HG03575 (cell line): ENCODE measurements around the gene GCKR.
"Not testable (repeated sequence)": the region's sequence is repeated elsewhere in the genome, so short reads cannot be mapped to it uniquely, and the experiment has no call there.

Experiments used
- ATAC-seq: cut with Tn5 transposase; IDR thresholded peaks from one replicate; pipeline ENCODE4 v1.9.1; 2021; ENCODE audit not compliant: unreplicated experiment, insufficient number of reproducible peaks, low FRiP score; ENCODE audit errors: extremely low read depth

Gene GCKR

DNA sequence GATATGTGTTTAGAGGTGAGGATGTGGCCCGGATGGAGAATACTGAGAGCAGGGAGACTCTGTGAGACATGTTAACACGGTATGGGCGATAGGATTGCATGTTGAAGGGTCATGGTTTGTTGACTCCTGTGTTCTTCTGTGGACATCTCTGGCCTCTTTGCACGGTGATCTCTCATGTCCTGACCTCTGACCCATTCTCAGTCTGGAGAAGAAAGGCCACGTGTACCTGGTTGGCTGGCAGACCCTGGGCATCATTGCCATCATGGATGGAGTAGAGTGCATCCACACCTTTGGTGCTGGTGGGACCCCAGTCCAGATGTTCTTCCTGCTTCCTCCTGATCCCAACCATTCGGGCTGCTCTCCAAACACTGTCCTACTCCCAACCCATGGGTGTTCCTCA, 9.9 kb downstream of the GCKR start:
- ATAC-seq: no peak

DNA sequence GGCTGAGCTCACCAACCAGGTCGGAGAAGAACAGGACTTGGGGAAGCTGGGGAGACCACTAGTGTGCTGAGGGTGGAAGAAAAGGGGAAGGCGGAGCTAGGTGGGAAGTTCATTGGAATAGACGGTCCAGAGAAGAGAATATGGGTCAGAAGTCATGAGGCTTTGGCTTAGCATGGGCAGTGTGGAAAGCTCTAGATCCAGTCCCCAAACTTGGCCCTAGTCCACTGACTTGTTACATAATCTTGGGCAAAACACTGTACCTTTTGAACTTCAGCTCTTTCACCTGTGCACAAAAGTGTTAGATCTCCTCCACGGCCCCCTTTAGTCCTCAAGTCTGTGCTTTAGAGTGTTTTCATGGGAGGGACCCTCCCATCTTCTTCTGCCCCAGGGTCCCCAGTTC, 10.7 kb downstream of the GCKR start:
- ATAC-seq: no peak

DNA sequence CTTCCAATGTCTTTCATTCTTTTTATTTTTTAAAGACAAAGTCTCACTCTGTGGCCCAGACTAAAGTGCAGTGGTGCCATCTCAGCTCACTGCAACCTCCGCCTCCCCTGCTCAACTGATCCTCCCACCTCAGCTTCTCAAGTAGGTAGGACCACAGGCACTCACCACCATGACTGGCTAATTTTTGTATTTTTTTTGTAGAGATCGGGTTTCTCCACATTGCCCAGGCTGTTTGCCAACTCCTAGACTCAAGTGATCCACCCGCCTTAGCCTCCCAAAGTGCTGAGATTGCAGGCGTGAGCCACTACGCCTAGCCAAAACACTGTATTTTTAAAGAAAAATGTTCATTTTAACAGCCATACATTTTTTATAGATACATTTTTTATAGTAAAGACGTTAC, 12.7 kb downstream of the GCKR start:
- ATAC-seq: no peak

DNA sequence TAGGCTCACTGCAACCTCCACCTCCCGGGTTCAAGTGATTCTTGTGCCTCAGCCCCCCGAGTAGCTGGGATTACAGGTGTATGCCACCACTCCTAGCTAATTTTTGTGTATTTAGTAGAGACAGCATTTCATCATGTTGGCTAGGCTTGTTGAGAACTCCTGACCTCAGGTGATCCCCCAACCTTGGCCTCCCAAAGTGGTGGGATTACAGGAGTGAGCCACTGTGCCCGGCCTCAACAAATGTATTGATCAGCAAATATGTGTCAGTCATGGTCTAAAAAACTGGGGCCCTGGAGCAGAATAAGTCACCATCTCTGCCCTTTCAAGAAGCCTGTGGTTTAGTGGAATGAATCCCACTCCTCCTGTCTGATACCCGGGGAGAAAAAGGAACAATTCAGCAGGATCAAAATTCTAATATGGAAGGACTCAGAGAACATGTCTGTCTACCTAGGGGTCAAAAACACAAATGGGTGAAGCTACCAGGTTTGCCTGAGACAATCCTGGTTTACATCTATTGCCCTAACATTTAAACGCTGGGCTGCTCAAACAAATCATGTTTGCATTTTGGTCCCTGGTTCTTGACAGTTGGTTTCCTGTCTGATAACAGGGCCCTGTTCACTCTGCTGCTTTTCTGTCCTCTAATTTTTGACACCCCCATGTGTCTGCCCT, 21.6 kb downstream of the GCKR start:
- ATAC-seq: no peak

DNA sequence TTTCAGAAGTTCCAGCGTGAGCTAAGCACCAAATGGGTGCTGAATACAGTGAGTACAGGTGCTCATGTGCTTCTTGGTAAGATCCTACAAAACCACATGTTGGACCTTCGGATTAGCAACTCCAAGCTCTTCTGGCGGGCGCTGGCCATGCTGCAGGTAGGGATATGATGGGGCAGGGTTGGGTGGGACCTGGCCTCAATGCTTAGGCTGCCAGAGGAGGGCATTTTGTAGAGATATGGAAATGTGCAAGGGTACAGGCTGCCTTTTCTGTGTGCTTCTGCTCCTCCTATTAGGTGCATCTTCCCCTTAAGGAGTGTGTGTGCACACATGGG, 22.1 kb downstream of the GCKR start:
- ATAC-seq: no peak

DNA sequence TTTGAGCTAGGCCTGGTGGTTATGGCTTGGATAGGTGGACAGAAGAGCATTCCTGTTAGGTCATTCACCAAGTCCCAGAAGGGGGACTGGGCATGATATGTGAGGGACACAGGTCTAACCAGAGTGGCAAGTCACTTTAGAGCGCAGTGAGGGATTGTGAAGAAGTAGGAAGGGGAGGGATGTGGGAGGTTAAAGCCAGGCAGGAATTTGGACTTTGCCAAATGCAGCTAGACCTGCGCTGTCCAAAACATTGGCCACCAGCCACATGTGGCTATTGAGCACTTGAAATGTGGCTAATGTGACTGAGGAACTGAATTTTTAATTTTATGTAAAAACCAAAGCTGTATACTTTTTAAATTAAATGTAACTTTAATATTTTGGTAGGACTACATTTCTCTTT, 23.7 kb downstream of the GCKR start:
- ATAC-seq: no peak

DNA sequence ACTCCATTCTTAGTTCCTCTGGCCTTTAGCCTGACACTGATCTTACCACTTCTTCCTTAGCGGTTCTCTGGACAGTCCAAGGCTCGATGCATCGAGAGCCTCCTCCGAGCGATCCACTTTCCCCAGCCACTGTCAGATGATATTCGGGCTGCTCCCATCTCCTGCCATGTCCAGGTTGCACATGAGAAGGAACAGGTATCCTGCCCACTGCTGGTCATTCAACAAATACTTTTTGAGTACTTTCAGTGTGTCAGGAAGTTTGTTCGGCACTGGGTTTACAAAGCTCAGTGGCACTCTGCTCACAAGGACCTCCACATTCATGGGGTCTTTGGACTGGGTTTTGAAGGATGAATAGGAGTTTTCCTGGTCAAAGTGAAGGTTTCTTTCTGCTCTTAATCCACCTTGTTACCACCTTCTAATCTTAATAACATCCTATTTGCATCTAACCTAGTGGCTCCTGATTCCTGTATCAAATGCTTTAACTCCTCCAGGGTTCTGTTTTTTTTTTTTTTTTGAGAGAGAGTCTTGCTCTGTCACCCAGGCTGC, 25.8 kb downstream of the GCKR start:
- no peak for ATAC-seq

DNA sequence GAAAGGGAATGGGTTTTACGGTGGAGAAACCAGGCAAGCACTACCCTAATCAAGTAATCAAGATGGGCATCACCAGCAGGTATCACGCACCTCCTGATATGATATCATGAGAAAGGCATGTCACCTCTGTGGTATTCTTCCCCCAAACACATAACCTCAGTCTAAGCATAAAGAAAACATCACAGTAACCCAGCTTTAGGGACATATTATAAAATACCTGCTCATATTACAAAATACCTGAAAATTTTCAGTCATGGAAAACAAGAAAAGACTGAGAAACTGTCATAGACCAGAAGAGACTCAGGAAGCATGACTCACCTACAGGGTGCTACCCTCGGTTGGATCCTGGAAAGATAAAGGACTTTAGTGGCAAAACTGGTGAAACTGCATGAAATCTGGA, 30.5 kb downstream of the GCKR start:
- no peak for ATAC-seq

DNA sequence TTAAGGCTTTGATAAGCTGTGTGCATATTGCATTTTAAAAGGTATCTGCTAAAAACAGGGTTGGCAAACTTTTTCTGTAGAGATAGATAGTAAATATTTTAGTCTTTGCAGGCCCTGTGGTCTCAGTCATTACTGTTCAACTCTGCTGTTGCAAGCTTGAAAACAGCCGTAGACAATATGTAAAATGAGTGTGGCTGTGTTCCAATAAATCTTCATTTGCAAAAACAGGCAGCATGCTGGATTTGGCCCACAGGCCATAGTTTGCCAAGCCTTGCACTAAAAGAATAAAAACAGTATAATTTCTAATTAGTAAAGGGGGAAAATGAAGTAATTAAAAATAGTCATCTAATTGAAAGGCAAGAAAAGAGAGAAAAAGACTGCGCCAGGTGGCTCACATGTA, 35.3 kb downstream of the GCKR start:
- ATAC-seq: no peak

DNA sequence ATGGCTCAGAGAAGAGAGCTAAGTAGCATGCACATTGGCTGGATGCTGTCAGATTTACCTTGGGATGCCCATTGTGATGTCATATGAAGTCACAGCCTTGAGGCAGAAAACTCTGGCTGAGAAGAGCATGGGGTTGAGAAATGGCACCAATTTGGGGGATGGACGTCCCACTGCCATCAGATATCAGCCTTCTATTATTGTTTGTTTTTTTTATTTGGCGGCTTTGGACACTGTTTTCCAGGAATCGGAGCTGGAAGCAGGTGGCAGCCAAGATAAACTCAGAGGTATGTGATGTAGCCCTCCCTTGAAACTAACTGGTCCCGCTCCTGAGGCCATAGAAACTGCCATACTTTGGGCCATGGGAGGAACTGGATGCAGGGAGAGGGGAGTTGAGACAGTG, 40.6 kb downstream of the GCKR start:
- ATAC-seq: no peak

DNA sequence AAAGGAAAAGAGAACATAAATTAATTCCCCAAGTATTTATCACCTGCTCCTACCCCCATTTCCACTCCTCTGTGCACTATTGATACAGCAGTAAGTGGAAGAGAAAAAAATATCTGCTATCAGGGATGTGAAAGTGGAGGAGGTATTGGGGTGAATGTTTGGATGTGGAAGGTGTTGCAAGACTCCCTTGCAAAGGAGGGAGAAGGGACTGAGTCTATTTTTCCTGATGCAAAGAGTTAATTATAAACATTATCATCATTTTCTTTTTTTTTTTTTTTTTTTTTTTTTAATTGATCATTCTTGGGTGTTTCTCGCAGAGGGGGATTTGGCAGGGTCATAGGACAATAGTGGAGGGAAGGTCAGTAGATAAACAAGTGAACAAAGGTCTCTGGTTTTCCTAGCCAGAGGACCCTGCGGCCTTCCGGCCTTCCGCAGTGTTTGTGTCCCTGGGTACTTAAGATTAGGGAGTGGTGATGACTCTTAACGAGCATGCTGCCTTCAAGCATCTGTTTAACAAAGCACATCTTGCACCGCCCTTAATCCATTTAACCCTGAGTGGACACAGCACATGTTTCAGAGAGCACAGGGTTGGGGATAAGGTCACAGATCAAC, 42.3 kb downstream of the GCKR start:
- not testable (repeated sequence) for ATAC-seq

DNA sequence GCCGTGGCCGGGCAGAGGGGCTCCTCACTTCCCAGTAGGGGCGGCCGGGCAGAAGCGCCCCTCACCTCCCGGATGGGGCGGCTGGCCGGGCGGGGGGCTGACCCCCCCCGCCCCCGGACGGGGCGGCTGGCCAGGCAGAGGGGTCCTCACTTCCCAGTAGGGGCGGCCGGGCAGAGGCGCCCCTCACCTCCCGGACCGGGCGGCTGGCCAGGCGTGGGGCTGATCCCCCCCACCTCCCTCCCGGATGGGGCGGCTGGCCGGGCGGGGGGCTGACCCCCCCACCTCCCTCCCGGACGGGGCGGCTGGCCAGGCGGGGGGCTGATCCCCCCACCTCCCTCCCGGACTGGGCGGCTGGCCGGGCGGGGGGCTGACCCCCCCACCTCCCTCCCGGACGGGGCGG, 43.0 kb downstream of the GCKR start:
- not testable (repeated sequence) for ATAC-seq

DNA sequence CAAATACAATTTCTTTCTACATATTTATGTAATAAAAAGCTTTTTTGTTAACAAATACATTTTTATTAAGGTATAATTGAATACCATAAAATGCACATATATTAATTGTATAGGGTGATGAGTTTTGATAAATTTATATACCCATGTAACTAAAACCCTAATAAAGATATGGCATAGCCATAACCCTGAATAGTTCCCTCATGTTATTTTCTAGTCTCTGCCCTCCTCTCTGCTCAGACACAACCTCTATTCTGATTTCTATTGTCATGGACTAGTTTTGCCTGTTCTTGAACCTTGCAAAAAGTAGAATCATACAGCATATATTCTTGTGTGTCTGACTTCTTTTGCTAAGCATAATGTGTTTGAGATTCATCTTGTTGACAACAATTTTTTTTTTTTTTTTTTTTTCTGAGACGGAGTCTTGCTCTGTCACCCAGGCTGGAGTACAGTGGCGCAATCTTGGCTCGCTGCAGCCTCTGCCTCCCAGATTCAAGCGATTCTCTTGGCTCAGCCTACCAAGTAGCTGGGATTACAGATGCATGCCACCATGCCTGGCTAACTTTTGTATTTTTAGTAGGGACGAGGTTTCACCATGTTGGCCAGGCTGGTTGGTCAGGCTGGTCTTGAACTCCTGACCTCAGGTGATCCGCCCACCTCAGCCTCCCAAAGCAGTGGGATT, 47.6 kb downstream of the GCKR start:
- no peak for ATAC-seq

DNA sequence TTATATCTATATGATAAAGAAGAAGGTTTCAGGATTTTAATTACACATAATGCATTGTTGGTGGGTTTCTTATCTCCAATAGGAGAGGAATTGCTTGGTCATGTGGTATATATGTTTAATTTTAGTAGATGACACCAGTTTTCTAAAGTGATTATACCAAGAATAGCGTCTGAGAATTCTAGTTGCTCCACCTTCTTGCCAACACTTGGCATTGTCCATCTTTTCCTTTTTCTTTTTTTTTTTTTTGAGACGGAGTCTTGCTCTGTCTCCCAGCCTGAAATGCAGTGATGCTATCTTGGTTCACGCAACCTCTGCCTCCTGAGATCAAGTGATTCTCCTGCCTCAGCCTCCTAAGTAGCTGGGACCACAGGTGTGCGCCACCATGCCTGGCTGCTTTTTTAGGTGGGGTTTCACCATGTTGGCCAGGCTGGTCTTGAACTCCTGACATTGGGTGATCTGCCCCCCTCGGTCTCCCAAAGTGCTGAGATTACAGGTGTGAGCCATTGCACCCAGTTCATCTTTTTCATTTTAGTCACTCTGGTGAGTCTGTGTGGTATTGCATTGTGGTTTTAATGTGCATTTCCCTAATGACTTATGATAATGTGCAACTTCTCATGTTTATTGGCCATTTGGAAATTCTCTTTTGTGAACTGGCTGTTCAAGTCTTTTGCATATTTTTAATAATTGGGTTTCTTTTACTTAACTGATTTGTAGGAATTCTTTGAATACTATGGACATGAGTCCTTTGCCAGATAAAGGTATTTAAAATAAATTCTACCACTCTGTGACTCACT, 48.9 kb downstream of the GCKR start:
- no peak for ATAC-seq

DNA sequence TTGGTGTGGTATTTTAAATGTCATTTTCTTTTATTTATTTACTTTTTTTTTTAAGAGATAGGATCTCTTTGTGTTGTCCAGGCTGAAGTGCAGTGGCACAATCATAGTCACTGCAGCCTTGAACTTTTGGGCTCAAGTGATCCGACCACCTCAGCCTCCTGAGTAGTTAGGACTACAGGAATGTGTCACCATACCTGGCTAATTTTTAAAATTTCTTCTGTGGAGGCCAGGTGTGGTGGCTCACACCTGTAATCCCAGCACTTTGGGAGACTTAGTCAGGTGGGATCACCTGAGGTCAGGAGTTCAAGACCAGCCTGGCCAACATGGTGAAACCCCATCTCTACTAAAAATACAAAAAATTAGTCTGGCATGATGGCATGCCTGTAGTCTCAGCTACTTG, 52.7 kb downstream of the GCKR start:
- no peak for ATAC-seq

DNA sequence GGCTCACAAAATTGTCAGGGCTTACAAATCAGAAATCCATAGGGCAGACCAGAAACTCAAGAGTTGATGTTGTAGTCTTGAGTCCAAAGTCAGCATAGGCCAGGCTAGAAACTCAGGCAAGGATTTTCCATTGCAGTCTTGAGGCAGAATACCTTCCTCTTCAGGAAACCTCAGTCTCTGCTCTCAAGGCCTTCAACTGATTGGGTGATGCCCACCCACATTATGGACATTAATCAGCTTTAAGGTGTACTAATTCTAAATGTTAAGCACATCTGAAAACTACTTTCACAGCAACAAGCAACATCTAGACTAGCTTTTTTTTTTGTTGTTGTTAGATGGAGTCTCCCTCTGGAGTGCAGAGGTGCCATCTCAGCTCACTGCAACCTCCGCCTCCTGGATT, 54.9 kb downstream of the GCKR start:
- no peak for ATAC-seq

DNA sequence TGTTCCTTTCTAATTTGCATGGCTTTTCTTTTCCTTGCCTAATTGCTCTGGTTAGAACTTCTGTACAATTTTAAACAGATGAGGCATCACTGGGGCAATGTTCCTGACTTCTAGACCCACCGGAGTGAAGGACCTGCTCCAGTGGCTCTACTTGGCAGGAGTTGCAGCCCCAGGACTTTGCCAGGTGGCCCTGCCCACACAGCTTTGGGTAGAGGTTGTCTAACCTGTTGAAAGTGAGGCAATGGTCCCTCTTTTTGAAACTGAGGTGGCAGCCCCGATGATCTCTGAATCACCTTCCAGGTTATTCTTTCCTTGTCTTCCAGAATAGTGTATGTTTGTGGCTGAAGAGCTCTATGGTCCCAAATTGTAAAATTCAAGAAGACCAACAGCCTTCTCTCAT, 56.3 kb downstream of the GCKR start:
- no peak for ATAC-seq

DNA sequence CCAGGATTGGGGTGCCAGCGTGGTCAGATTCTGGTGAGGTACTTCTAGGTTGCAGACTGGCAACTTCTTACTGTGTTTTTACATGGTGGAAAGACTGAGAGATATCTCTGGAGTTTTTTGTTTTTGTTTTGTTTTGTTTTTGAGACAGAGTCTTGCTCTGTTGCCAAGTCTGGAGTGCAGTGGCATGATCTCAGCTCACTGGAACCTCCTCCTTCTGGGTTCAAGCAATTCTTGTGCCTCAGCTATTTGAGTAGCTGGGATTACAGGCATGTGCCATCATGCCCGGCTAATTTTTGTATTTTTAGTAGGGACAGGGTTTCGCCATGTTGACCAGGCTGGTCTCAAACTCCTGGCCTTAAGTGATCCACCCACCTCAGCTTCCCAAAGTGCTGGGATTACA, 57.8 kb downstream of the GCKR start:
- not testable (repeated sequence) for ATAC-seq

DNA sequence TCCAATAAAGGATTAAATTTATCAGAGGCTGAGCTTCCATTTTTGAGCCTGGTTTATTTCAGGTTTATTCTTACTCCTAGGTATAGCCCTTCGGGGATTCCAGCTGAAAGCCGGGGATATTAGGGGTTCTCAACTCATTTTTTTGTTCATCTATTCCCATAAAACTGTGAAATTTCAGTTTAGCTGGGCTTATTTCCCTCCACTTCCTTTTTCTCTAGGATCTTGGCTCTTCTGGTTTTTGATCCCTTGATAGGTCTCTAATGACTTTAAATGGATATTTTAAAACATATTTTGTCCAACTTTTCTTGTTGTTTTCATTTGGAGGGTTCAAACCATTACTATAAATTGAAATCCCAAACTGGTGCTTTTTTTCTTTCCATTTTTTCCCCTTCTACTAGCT, 62.6 kb downstream of the GCKR start:
- no peak for ATAC-seq

DNA sequence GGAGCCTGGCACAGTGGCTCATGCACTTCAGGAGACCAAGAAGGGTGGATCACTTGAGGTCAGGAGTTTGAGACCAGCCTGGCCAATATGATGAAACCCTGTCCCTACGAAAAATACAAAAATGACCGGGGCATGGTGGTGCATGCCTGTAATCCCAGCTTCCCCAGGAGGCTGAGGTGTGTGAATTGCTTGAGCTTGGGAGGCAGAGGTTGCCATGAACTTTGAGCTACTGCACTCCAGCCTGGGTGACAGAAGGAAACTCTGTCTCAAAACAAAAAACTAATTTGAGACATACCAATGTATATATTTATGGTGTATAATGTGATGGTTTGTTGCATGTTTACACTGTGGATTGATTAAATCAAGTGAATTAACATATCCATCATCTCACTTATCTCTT, 64.4 kb downstream of the GCKR start:
- ATAC-seq: no peak
